ENCODE measurements around the gene PCDHGA3. TPM values are rescaled to one million over a fixed set of nuclear protein-coding genes. Genes with fewer than 3 reads are reported as not detected.

The PCDHGA3 gene
- polyA plus RNA-seq, 1 donor from 2014 or later: 0.26 TPM

- Histone ChIP-seq H3F3A (ENCODE audit: insufficient read depth, low read length, poor library complexity, severe bottlenecking) (no peaks in the 10 kb centered on the region), H3K4me3 (ENCODE audit: low read length) (no peak overlapping the region), H3K9ac (ENCODE audit: low read length) (no peak overlapping the region), H3K36me3 (ENCODE audit: insufficient read depth, low read length) (no peaks in the 10 kb centered on the region), H3K9me3 (ENCODE audit: low read length) (peaks cover 37% of the 10 kb centered on the region), H4K20me1 (ENCODE audit: insufficient read depth) (no peaks in the 10 kb centered on the region), H2AFZ (ENCODE audit: low read depth, low read length) (no peak overlapping the region), H3K9me2 (ENCODE audit: insufficient read depth, low read length) (no peaks in the 10 kb centered on the region), H3K79me2 (replicated peaks; ENCODE audit: insufficient read depth, low read length) (no peaks in the 10 kb centered on the region), H3K27ac (ENCODE audit: low read length) (no peak overlapping the region), H3K4me2 (ENCODE audit: low read length) (no peak overlapping the region), H3K27me3 (ENCODE audit: insufficient read depth, low read depth, low read length) (no peaks in the 10 kb centered on the region)
- no peak for TF ChIP-seq SMC3 (conservative IDR thresholded peaks at IDR 0.05; ENCODE audit: poor library complexity)
- TF ChIP-seq REST (IDR thresholded peaks at IDR 0.05; ENCODE audit: borderline replicate concordance): no peak
- TF ChIP-seq POLR2AphosphoS5 (IDR thresholded peaks at IDR 0.05): no peak
- no peak for TF ChIP-seq TAF1 (IDR thresholded peaks at IDR 0.05; ENCODE audit: low read depth)
- no peak for TF ChIP-seq CTCF (IDR thresholded peaks at IDR 0.05; ENCODE audit: poor library complexity, severe bottlenecking)
- no peak for TF ChIP-seq MXI1 (conservative IDR thresholded peaks at IDR 0.05; ENCODE audit: poor library complexity, severe bottlenecking)
- no peak for TF ChIP-seq EP300 (conservative IDR thresholded peaks at IDR 0.05; ENCODE audit: poor library complexity, severe bottlenecking)
- TF ChIP-seq RAD21 (conservative IDR thresholded peaks at IDR 0.05): no peak
- TF ChIP-seq EZH2 (IDR thresholded peaks at IDR 0.05; ENCODE audit: borderline replicate concordance, insufficient read depth, low read length, poor library complexity, severe bottlenecking): no peak
Measured at GRCh38 chr5:141356950-141357349, 13.3 kb downstream of the PCDHGA3 start.

GRCh38 chr5:141359790-141360426 is 16.3 kb downstream of the PCDHGA3 start, which contains the start of gene PCDHGB2:
Gene PCDHGB2, plus strand, starts transcription at chr5:141359994. Its CDS starts 142 bp downstream, at chr5:141360136.
- Histone ChIP-seq H3K27ac (ENCODE audit: low read length) (no peak within 1 kb of the TSS), H3K9ac (ENCODE audit: low read length) (no peak within 1 kb of the TSS), H3K36me3 (ENCODE audit: insufficient read depth, low read length) (no peaks in the 10 kb centered on the region), H4K20me1 (ENCODE audit: insufficient read depth) (no peaks in the 10 kb centered on the region), H3K4me3 (ENCODE audit: low read length) (no peak within 1 kb of the TSS), H3K79me2 (replicated peaks; ENCODE audit: insufficient read depth, low read length) (no peaks in the 10 kb centered on the region), H3K9me3 (ENCODE audit: low read length) (peaks cover 48% of the 10 kb centered on the region), H3K27me3 (ENCODE audit: insufficient read depth, low read depth, low read length) (no peaks in the 10 kb centered on the region), H2AFZ (ENCODE audit: low read depth, low read length) (no peak within 1 kb of the TSS), H3F3A (ENCODE audit: insufficient read depth, low read length, poor library complexity, severe bottlenecking) (no peaks in the 10 kb centered on the region), H3K9me2 (ENCODE audit: insufficient read depth, low read length) (no peaks in the 10 kb centered on the region), H3K4me2 (ENCODE audit: low read length) (no peak within 1 kb of the TSS)
- TF ChIP-seq CTCF (IDR thresholded peaks at IDR 0.05; ENCODE audit: poor library complexity, severe bottlenecking) (no peak), EP300 (conservative IDR thresholded peaks at IDR 0.05; ENCODE audit: poor library complexity, severe bottlenecking) (no peak), MXI1 (conservative IDR thresholded peaks at IDR 0.05; ENCODE audit: poor library complexity, severe bottlenecking) (no peak), POLR2AphosphoS5 (IDR thresholded peaks at IDR 0.05) (no peak), RAD21 (conservative IDR thresholded peaks at IDR 0.05) (no peak), TAF1 (IDR thresholded peaks at IDR 0.05; ENCODE audit: low read depth) (no peak), REST (IDR thresholded peaks at IDR 0.05; ENCODE audit: borderline replicate concordance) (no peak), EZH2 (IDR thresholded peaks at IDR 0.05; ENCODE audit: borderline replicate concordance, insufficient read depth, low read length, poor library complexity, severe bottlenecking) (no peak), SMC3 (conservative IDR thresholded peaks at IDR 0.05; ENCODE audit: poor library complexity) (no peak)
